Stimulated activated CD4-positive, alpha-beta T cell treated with anti-CD3 and anti-CD28 coated beads, Interleukin-1b, Interleukin-23, amount 100 ng/mL, for 1 hour (primary cell): ENCODE results near the gene KIAA1549.
"Not testable (repeated sequence)": the region's sequence is repeated elsewhere in the genome, so short reads cannot be mapped to it uniquely, and the experiment has no call there.

ENCODE experiments used
- DNase-seq, 2 donors: peaks; one replicate each; pipeline ENCODE4 v3.0.0-alpha.2; 2020; ENCODE audit warnings: low read depth in 2 of 2

KIAA1549 gene

DNA sequence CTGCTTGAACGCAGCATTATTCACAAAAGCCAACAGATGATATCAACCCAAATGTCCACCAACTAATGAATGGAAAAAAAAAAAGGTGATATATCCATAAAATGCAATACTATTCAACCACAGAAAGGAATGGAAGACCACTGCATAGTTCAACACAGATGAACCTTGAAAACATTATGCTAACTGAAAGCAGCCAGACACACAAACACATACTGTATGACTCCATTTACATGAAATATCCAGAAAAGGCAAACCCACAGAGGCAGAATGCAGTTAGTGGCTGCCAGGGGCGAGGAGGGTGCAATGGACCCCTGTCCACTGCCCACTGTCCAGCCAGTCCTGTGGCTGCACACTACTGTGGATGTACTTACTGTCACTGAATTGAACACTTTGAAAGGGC lies 36.6 kb downstream of the KIAA1549 start:
- no peak for DNase-seq

DNA sequence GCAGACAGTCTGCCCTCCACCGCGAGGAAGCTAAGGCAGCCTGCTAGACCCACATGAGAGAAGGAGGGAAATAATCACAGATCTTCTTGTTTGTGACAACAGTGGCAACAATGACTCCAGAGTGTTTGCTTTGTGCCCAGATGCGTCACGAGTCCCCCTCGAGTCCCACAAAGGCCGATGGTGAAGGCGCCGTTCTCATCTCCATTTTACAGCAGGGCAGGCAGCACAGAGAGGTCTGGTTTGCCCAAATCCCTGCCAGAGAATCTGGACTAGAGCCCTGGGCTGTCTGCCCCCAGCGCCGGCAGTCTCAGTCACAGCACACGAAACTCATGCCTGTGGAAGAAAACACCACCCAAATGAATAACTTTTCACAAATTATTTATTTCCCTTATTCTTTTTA lies 38.1 kb downstream of the KIAA1549 start:
- no peak for DNase-seq

DNA sequence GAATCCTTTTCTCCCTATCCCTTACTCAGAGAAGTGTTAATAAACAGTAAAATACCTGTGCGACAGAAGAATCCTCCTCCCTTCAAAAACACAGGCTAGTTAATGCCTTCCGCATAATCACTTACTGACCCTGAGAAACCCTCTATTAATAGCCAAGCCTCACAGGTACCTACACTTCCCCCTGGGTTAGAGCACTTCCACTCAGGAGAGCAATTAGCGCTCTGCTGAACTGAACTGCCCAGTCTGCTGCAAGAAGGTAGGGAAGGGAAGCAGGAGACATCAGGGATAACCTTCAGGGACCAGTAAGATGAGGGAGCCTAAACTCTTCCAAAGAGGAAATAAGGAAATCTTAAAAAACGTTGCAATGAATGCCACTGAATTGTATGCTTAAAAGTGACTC lies 39.6 kb downstream of the KIAA1549 start:
- DNase-seq = no peak

DNA sequence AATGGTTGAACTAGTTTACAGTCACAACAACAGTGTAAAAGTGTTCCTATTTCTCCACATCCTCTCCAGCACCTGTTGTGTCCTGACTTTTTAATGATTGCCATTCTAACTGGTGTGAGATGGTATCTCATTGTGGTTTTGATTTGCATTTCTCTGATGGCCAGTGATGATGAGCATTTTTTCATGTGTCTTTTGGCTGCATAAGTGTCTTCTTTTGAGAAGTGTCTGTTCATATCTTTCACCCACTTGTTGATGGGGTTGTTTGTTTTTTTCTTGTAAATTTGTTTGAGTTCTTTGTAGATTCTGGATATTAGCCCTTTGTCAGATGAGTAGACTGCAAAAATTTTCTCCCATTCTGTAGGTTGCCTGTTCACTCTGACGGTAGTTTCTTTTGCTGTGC lies 40.6 kb downstream of the KIAA1549 start:
- DNase-seq = not testable (repeated sequence)

DNA sequence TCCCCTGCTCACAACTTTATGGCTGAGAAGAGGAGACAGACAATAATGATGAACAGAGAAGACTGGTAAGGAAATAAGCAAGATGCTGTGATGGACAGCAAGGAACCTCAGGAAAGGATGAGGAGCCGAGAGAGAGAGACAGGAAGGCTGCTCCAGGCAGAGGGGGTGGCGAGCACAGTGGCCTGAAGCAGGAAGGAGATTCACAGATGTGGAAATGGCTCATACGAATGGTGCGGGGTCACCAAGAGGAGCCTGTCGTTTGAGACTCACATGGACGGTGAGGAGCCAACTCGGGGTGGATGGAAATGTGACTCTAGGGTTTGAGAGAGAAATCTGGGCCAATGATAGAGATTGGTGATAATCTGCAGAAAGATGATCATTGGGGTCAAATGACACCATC lies 43.7 kb downstream of the KIAA1549 start:
- DNase-seq = no peak

DNA sequence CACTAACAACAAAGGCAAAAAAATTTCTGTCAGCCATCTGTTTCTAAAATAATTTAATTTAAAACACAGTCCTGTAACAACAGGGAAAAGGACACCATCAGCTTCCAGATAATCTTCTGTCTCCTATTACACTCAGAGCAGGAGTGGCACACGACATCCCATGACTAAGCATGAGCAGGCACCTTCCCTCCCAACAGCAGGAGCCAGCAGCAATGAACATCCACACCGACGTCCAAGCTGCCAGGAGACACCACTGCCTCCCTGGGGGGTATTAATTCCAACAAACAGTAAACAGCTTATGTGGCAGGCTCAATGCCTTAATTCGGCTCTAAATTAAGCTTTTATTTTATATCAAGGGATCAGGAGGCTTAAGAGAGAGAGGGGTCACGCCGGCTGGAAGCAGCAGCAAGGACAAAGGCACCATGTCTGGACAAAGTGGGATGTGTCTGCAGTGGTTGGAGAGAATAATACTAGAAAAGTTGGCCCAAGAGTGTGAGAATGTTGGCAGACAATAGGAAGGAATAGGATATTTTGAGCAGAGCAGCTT lies 45.7 kb downstream of the KIAA1549 start:
- no peak for DNase-seq

DNA sequence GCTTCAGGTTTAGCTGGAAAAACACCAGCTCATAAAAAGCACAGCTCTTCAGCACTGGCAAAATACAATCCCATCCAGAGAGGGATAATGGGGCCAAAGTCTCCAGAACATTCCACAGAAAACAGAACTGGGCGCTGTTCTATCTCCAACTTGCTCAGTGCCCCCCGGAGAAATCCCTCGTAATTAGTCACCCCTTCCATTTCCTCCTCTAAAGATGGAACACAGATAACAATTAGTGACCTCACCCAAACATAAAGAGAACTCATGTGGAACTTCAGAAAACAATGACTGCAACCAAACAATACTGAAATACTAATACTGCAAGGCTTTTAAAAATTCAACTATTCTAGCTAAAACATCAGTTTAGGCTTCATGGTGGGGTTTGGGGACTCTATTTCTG lies 46.3 kb downstream of the KIAA1549 start:
- DNase-seq = no peak

DNA sequence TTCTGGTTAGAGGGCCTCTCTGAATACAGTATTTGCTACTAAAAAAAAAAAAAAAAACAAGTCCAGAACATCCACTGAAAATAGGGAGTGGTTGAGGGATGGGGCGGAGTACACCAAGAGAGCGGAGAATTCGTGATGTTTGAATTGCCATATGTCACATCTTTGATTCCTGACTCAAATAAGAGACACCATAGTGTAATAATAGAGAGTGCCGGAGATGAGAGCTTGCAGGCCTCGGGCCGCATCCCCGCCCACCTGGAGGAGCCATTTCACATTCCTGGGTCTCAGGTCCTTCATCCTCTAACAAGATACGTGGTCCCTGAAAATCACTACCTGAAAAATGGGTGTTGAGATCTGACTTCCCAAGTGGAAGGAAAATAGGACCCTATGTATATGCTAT lies 46.8 kb downstream of the KIAA1549 start:
- no peak for DNase-seq

DNA sequence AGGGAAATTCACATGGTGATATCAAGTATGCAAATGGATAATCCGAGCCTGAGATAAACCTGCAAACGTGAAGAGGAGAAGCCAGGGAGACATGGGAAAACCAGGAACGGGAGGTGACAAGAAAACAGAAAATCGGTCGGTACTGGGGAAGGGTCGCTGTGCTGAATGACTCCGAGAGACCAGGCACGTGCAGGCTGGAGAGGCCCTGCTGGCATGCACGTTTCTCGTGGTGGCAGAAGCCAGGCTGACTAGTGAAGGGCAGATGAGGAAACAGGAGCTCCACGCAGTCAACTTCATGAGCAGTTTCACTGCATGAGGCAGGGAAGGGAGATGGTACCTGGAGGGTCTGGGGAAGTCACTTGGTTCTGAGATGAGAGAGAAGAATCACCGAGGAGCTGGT lies 48.3 kb downstream of the KIAA1549 start:
- no peak for DNase-seq

DNA sequence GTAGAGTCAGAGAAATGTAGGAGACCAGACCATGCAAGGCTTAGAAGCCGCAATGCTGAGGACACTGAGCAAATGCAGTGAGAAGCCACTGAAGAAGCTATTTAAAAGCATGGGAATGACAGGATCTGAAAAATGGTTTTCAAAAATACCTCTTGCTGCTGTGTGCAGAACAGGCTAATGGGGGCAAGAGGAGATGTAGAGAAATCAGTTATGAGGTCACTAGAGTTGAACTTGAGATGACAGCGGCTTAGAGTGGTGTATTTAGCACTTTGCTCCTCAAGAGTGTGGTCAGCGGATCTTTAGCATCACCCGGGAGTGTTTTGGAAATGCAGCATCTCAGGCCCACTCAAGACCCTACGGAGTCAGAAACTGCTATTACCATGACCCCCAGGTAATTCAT lies 48.8 kb downstream of the KIAA1549 start:
- DNase-seq = no peak

DNA sequence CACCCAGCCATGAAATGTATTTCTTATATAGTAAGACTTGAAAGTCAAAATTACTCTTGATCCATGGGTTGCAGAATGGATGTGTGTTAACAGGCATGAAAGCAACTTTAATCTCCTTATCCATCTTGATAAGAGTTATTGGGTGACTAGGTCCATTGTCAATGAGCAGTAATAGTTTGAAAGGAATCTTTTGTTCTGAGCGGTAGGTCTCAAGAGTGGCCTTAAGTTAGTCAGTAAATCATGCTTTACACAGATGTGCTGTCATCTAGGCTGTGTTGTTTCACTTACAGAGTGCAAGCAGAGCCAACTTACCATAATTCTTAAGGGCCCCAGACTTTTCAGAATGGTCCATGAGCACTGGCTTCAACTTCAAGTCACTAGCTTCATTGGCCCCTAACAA lies 51.2 kb downstream of the KIAA1549 start:
- DNase-seq = no peak

DNA sequence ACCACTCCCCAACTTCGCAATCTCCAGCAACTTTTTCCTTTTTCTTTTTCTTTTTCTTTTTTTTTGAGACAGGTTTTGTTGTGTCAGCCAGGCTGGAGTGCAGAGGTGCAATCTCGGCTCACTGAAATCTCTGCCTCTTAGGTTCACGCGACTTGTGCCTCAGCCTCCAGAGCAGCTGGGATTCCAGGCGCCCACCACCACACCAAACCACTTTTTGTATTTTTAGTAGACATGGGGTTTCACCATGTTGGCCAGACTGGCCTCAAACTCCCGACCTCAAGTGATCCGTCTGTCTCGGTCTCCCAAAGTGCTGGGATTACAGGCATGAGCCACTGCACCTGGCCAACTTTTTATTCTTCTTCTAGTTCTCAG lies 55.0 kb downstream of the KIAA1549 start:
- DNase-seq = no peak

DNA sequence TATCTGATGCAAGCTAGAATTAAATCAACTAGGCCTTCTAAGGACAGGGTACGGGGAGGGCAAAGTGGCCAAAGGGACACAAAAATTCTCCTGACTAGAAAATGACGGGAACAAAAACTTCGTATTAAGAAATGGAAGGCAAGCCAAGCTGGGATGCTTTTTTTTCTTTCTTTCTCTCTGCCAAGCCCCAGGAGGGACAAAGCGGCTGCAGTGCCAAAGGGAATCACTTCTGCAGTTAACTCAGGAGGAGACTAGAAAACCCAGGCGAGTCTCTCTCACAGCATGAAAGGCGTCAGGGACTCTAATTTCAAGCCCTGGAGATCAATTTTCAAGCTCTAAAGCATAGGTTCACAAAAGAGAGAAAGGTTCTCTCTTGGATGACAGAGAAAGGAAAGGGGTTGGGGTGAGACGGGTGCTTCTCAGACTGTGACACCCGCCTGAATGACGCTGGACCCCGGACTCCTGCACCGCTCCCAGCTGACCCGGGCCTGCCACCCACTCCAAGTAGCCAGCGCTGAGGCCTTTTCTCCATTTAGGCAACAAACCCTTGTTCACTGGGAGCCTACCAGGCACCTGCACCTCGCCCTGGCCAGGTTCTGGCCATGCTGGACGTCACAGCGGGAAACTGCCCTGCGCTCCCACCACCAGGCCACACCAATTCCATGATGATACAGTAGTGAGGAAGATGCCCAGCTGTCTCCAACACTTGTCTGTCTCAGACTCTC lies 56.5 kb downstream of the KIAA1549 start:
- DNase-seq = no peak

DNA sequence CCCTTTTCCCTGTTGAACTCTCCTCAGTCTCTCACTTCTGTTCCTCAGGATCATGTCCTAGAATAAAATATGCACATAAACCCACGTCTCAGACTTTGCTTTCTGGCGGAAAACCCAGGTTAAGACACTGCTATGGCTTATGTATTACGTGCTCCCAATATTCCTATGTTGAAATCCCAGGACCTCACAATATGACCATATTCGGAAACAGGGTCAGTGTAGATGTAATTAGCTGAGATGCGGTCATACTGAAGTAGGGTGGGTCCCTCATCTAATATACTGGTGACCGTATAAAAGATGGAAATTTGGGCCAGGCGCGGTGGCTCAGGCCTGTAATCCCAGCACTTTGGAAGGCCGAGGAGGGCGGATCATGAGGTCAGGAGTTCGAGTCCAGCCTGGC lies 59.9 kb downstream of the KIAA1549 start:
- DNase-seq = no peak

DNA sequence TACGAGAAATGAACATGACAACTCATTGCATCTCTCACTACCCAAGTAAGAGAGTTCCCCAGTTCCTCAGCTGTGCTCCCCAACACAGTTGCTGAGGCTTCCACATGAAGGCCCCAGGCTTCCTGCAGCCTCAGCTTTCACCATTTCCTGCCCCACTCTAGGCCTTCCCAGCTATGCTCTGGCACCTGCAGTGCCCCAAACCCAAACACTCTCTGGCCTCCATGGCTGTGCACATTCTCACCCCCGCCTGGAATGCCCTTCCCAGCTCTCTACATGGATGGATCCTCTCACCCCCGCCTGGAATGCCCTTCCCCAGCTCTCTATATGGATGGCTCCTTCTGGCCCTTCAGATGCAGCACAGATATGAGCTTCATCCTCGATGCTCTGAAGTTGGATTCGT lies 61.3 kb downstream of the KIAA1549 start:
- DNase-seq = no peak

DNA sequence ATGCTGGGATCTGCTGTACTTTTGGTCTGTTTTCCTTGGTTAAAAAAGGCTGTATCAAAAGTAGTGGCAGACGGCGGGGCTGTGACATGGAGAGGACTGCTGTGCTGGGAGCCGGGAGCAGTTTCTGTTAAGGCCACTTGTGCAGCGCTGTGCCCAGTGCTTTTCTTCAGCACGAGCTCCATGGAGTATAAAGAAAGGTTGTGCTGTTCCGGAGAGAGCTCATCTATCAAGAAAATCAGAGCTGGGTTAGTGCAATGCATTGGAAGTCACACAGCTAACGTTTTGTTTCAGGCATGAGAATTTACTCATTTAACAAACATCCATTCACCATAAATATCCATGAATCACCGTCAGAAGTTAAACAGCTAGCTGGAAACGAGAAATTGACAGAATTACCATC lies 62.0 kb downstream of the KIAA1549 start:
- no peak for DNase-seq

DNA sequence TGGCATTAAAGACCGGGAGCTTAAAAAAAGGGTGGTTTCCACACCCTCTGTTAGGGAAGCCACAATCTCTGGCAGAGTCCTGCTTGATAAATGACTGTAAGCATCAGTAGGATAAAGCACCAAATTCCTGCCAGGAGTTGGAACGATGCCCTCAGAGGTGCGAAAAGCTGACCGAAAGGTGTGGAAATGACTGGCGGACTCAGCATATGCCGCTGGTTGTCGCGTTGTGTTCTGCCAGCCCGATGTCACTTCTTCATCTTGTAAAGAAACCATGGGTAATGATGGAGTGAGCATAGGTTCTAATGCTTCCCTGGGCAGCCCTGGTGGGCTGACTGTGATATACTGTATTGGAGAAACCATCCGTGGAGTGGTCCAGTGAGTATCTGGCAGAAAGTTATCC lies 62.4 kb downstream of the KIAA1549 start:
- DNase-seq = no peak

DNA sequence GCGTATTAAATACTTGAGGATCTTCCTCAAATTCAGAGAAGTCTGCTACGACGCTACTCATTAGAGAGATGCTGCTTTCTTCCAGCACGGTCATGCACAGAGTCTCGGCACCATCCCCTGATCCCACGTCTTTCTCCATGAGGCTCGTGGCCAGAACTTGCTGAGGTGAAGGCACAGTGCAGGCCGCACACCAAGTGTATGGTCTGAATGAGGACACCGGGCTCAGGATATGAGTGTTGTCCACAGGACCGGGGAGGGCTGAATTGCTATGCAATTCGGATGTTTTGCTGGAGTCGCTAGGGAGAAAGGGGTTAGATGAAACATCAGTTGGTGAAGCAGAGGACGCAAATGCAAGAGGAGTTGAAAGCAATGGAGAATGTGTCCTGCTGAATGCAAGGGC lies 63.0 kb downstream of the KIAA1549 start:
- no peak for DNase-seq

DNA sequence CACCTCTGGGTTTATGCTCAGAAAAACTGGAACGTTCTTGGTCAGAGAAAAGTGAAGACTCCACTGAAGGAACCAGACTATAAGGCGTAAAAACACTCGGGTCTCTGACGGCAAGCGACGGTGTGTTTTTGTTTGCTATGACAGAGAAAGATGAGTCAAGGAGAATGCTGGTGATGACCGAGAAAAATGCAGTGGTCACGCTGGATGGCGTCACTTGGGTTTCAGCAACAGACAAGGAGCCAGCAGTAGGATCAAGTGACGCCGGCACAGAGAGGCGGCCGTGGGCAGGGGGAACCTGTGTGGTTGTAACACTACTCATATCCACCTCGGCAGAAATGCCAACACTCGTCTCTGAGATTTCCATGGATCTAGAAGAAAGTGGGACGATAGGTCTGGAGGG lies 63.4 kb downstream of the KIAA1549 start:
- DNase-seq = no peak

DNA sequence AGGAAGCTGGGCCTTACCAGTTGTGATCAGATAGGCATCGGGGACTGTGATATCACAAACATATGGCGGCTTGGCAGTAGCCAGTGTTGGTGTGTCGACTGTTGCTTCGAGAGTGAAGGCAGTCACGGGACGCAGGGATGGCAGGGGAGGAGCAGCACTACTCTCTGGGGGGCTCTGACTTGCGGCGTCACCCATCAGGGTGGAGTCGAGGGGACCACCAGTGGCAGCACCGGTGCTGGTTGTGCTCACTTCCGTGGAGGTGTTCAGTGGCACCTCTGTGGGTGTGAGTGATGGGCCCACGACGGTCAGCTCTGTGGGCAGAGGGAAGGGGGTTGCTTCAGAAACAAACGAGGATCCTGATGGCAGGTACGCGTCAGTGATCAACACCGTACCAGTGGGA lies 64.5 kb downstream of the KIAA1549 start:
- no peak for DNase-seq

DNA sequence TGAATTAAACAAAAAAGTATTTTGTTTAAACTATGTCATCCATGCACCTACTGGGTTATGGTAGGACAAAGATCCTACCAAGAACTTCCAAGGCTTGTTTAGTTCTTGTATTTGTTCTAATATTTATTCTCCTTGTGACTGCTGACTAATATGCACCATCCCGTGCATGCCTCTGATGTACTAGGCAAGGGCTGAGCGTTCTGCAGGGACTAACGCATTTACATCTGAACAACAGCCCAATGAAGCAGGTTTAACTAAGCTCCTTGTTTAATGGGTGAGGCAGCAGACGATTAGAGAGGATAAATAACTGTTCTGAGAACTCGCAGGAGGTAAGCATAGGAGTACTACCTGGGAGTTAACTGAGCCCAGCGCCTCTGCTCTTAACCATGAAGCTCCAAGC lies 64.9 kb downstream of the KIAA1549 start:
- no peak for DNase-seq

DNA sequence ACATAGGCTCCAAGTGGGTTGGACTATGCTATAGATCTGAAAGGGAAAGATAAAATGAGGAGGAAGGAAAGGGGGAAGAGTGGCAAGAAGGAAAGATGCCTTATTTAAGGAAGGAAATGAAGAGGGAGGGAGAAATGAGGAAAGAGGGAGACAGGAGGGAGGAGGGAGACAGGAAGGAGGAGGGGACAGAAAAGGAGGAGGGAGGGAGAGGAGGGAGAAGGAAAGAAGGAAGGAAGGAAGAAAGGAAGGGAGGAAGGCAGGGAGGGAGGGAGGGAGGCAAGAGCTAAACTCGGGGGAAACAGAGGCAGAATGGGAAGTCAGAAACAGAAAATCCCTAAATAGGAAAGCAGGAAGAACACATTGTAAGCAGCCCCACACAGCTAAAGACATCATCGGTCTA lies 67.4 kb downstream of the KIAA1549 start:
- no peak for DNase-seq

DNA sequence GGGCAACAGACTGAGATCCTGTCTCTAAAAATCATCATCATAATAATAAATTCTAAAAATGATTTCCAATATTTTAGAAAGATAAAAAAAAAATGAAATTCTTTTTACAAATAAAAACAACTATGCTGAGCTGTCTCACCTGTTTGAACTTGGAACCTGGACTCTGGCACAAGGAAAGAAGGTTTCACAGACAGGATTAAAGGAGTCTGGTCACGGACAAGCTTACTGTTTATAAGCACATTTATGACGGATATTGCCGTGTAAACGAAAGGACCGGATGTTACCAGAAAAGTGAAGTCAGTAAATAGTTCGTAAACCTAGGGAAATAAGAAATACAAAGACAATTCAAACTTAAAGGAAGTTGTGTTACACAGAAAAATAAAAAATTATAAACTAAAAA lies 70.2 kb downstream of the KIAA1549 start:
- no peak for DNase-seq

DNA sequence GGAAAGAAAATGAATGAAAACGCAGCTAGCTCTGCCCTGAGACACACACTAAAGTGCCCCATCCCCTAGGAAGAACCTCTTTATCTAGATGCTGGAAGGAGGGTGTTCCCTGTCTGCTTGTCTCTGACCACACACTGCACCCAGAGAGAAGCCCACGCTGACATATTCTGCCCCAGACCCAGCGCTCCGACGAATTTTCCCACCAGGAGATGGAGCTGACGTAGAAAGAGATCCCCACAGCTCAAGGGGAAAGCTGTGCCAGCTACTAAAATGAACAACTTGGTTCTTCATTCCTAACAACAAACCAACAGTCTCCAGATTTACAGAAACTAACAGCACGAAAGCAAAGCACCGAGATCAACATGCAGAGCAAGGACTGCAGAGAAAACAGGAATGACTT lies 73.3 kb downstream of the KIAA1549 start:
- DNase-seq = no peak
